Tibial artery (tissue), 4 donors: Measurements from ENCODE around the gene GPER1.

Experiments
- DNase-seq, 2 donors: peaks; one replicate each; pipeline ENCODE4 v3.0.0-alpha.2; 2019
- H3K27ac ChIP-seq, 2 donors: fragments of 200-600 bp; sonication (generic) in 1 of 2; 1 replicate in 1 of 2; 2 replicates in 1 of 2; pipeline ENCODE4 v1.5.1; 2018 to 2019; ENCODE audit warnings: mild to moderate bottlenecking in 1 of 2
- H3K27me3 ChIP-seq, 2 donors: fragments of 200-600 bp; sonication (generic) in 1 of 2; one replicate each; pipeline versions ENCODE4 v1.5.1 to v1.6.0; 2016 to 2019
- H3K36me3 ChIP-seq, 3 donors: fragments of 200-600 bp; sonication (generic) in 2 of 3; one replicate each; pipeline ENCODE4 v1.5.1; 2016 to 2019; ENCODE audit warnings: mild to moderate bottlenecking in 2 of 3
- H3K4me1 ChIP-seq, 4 donors: fragments of 200-600 bp; sonication (generic) in 2 of 4; 1 replicate in 3 of 4; 2 replicates in 1 of 4; pipeline ENCODE4 v1.5.1; 2016 to 2019
- H3K4me3 ChIP-seq, 2 donors: fragments of 200-600 bp; sonication (generic) in 1 of 2; 1 replicate in 1 of 2; 2 replicates in 1 of 2; pipeline ENCODE4 v1.5.1; 2018 to 2019; ENCODE audit warnings: mild to moderate bottlenecking in 2 of 2
- H3K9me3 ChIP-seq, 3 donors: fragments of 200-600 bp; sonication (generic) in 1 of 3; one replicate each; pipeline ENCODE4 v1.5.1; 2016 to 2019
- intact Hi-C: fragments of 100-400 bp; cut with DNase I; formaldehyde crosslinking; loops from one replicate; pipeline ENCODE4 v1.15.0; 2023; ENCODE audit warnings: low total_unique reads
- TF ChIP-seq, protein P1 (sequence below), 2 experiments: fragments of 200-600 bp in 1 of 2; fragments of 450-650 bp in 1 of 2; IDR thresholded peaks; one replicate each; pipeline ENCODE4 v1.5.1; 2017 to 2019; ENCODE audit warnings: antibody characterized with exemption in 2 of 2, mild to moderate bottlenecking in 1 of 2, moderate library complexity in 1 of 2

GPER1 gene

DNA sequence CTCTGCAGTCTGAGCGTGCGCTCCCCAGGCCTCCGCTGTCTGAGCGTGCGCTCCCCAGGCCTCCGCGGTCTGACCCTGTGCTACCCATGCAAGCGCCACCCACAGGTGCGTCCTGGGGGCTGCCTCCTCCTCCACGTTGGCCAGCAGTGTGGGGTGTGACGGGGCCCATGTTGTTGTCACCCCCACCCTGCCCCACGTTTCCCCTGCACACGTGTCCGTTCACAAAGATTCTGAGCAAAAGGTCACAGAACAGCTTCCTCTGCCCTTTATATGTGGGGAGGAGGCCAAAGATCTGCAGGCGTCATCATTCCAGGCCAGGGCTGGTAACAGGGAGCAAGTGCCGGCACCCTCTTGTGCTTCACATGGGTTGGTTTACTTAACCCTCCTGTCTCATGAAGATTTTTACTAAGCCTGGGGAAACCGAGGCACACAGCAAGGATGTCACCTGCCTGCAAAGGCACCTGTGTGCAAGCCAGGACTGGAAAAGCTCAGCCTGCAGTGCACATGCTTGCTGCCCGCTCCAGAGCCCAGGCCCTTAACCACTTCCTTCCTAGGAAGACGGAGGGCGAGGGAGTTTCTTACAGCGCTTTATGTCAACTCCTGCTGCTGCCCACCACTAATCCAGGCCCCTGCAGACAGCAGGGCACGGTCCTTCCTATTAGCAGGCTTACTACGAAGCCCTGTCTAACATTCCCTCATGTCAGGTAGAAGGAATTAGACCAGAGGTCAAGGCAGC, 38.7 kb upstream of the GPER1 start:
- Histone ChIP-seq H3K4me1 (peaks cover 0 to 52% (median 17%) of the 10 kb centered on the region in 4 donors), H3K36me3 (no peaks in the 10 kb centered on the region), H3K4me3 (no peak overlapping the region), H3K27me3 (no peaks in the 10 kb centered on the region), H3K27ac (no peak overlapping the region), H3K9me3 (no peaks in the 10 kb centered on the region)
- intact Hi-C loops = no loop called here
- no peak for DNase-seq
- TF ChIP-seq, protein P1, sequence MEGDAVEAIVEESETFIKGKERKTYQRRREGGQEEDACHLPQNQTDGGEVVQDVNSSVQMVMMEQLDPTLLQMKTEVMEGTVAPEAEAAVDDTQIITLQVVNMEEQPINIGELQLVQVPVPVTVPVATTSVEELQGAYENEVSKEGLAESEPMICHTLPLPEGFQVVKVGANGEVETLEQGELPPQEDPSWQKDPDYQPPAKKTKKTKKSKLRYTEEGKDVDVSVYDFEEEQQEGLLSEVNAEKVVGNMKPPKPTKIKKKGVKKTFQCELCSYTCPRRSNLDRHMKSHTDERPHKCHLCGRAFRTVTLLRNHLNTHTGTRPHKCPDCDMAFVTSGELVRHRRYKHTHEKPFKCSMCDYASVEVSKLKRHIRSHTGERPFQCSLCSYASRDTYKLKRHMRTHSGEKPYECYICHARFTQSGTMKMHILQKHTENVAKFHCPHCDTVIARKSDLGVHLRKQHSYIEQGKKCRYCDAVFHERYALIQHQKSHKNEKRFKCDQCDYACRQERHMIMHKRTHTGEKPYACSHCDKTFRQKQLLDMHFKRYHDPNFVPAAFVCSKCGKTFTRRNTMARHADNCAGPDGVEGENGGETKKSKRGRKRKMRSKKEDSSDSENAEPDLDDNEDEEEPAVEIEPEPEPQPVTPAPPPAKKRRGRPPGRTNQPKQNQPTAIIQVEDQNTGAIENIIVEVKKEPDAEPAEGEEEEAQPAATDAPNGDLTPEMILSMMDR (IDR thresholded peaks at IDR 0.05) = no peak

DNA sequence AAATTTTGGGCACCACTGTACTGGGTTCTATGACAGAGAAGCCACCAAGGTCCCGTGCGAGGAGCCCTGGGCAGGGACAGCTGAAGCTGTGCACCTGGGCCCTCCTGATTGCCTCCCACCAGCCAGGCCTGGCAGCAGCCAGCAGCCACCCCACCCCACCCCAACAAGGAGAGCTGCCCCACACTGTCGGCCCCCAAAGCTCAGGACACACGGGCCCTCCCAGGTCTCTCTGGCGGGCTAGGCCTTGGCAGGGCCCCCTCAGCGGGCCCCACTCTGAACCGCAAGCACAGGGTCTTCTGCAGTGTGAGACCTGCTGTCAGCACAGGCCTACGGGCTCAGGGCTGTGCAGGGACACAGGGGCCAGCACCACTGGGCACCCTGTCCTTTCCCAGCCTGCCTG, 38.1 kb upstream of the GPER1 start:
- TF ChIP-seq, protein P1 (IDR thresholded peaks at IDR 0.05) = no peak
- intact Hi-C loops = no loop called here
- Histone ChIP-seq H3K4me3 (no peak overlapping the region), H3K27me3 (no peaks in the 10 kb centered on the region), H3K36me3 (no peaks in the 10 kb centered on the region), H3K4me1 (peaks cover 0 to 52% (median 19%) of the 10 kb centered on the region in 4 donors), H3K27ac (no peak overlapping the region), H3K9me3 (no peaks in the 10 kb centered on the region)
- no peak for DNase-seq

DNA sequence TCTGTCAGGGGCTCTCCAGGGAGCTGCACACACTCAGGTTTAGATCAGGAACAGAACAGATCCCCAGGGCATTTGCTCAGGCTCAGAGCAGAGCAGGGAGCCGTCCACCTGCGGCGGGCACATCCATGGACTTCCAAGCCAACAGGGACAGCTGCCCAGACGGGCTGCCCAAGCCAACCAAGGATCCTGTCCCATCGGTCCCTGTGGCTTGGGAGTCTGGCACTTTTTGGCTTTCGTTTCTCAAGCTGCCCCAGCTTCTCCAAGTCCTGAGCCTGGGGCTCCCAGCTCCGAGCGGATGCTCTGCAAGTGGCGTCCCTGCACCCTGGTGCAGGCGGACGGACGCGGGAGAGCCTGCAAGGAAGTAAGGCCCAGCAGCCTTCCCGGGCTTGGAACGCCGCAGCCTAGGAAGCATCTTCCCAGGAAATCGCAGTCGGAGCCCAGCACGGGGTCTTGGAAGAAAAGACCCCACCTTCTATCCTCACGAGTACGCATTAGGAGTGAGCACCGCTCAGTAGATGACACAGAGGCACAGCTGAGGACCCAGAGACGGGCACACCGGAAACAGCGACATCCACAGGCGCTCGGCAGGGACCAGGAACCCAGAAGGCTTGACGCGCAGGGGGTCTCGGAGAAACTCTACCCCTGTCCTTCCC, 37.5 kb upstream of the GPER1 start:
- Histone ChIP-seq H3K27me3 (no peaks in the 10 kb centered on the region), H3K4me1 (peaks cover 0 to 47% (median 19%) of the 10 kb centered on the region in 4 donors), H3K27ac (no peak overlapping the region), H3K36me3 (no peaks in the 10 kb centered on the region), H3K4me3 (no peak overlapping the region), H3K9me3 (no peaks in the 10 kb centered on the region)
- no peak for DNase-seq
- TF ChIP-seq, protein P1 (IDR thresholded peaks at IDR 0.05) = no peak
- intact Hi-C loops = no loop called here

DNA sequence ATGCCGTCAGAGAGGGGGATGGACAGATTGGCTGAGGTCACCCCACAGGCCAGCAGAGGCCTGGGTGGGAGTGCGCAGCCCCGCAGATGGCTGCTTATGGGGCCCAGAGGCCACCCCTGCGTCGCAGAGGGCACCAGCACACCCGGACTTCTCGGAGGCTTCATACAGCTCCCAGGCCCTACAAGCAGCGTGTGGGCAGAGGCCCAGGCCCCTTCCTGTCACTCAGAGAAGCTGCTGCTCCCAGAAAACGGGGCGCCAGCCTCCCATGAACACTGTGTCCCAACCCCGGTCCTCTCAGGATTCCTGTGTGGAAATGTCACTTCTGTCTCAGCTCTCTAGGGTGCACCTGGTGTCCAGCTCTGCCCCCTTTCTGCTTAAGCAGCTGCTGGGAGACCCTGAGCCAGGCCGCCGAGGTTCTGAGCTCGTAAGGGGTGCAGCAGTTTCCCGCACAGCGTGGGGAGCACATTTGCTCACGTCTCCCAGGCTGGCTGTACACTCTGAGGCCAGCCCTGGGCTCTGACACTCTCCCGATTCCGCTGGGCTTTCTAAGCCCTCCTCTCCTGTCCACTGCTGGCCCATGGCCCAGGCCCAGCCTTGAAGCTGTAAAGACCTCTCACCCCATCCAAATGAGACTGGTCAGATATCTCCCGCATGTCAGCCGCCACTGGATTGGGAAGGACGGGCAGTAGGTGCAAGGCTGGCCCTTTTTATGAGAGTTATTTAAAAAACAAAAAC, 36.8 kb upstream of the GPER1 start:
- no peak for DNase-seq
- Histone ChIP-seq H3K4me3 (no peak overlapping the region), H3K9me3 (no peaks in the 10 kb centered on the region), H3K4me1 (peaks cover 0 to 41% (median 20%) of the 10 kb centered on the region in 4 donors), H3K27ac (peak overlapping the region in 1 of 2 donors; percentile 47), H3K36me3 (no peaks in the 10 kb centered on the region), H3K27me3 (no peaks in the 10 kb centered on the region)
- intact Hi-C loops = no loop called here
- TF ChIP-seq, protein P1 (IDR thresholded peaks at IDR 0.05) = no peak

DNA sequence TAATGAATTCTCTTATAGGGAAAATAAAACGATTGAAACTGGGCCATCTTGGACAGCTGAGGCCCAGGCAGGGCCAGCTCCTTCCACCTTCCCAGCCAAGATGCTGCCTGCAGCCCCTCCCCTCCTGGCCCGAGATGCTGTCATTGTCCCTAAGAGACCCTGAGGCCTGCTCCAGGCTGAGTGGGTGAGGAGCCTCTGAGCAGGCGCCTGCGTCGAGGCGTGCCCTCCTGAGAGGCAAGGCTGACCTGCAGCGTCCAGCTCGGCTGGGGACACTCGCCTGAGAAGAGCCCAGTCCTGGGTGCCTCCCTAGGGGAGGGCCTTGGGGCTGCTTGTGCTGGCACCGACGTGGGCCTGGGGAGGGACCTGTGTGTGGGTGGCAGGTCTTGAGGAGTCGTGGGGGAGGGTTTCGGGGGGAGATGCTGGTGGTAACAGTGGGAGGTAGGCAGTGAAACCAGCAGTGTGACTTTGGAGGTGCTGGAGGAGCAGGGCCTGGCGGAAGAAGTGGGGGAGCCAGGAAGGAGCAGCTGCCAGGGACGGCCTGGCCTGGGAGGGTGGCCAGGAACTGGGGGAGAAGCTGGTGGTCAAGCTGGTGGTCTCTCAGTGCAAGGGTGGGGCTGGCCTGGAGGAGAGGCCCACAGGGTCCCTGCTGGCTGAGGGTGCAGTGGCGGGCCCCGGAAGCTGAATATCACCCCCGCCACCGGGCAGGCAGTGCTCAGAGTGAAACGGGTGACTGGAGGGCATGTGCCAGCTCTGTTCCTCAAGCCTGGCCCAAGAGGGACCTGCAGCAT, 35.7 kb upstream of the GPER1 start:
- H3K27me3 ChIP-seq = no peaks in the 10 kb centered on the region
- DNase-seq = no peak
- H3K4me1 ChIP-seq = peaks cover 0 to 42% (median 19%) of the 10 kb centered on the region in 4 donors

More for the DNA sequence above, 35.7 kb upstream of the GPER1 start:
- Histone ChIP-seq H3K4me3 (no peak overlapping the region), H3K36me3 (peaks cover 0 to under 1% (median 0%) of the 10 kb centered on the region in 3 donors), H3K27ac (peak overlapping the region; percentile 15 to 47), H3K9me3 (no peaks in the 10 kb centered on the region)
- TF ChIP-seq, protein P1 (IDR thresholded peaks at IDR 0.05) = no peak
- intact Hi-C loops = no loop called here
